Smooth muscle cell (in vitro differentiated cells): ENCODE data around the gene ZNF335. TPM values are rescaled to one million over a fixed set of nuclear protein-coding genes. Genes with fewer than 3 reads are reported as not detected.

Experiments
- DNase-seq: peaks from one replicate; lab custom pipeline; 2025; ENCODE audit not compliant: unreplicated experiment; lab: John Stamatoyannopoulos, UW
- H2AFZ ChIP-seq: fragments of 200-600 bp; sonication (generic); 2 replicates; pipeline ENCODE4 v1.6.0; 2016; ENCODE audit warnings: antibody characterized with exemption, low read depth, mild to moderate bottlenecking
- H3F3A ChIP-seq: fragments of 200-600 bp; sonication (generic); 2 replicates; pipeline ENCODE4 v1.6.0; 2017; ENCODE audit warnings: antibody characterized with exemption, low read depth
- H3K27ac ChIP-seq: fragments of 200-600 bp; sonication (generic); 2 replicates; pipeline ENCODE4 v1.5.1; 2016; ENCODE audit warnings: low read depth, mild to moderate bottlenecking
- H3K27me3 ChIP-seq: fragments of 200-600 bp; sonication (generic); 2 replicates; pipeline ENCODE4 v1.6.1; 2016; ENCODE audit warnings: low read depth, mild to moderate bottlenecking
- H3K36me3 ChIP-seq: fragments of 200-600 bp; sonication (generic); 2 replicates; pipeline ENCODE4 v1.5.1; 2016; ENCODE audit warnings: low read depth
- H3K4me1 ChIP-seq: fragments of 200-600 bp; sonication (generic); 2 replicates; pipeline ENCODE4 v1.5.1; 2016; ENCODE audit warnings: low read depth
- H3K4me2 ChIP-seq: fragments of 200-600 bp; sonication (generic); 2 replicates; pipeline ENCODE4 v1.6.0; 2016; ENCODE audit warnings: mild to moderate bottlenecking
- H3K4me3 ChIP-seq: fragments of 200-600 bp; sonication (generic); 2 replicates; pipeline ENCODE4 v1.5.1; 2016; ENCODE audit warnings: mild to moderate bottlenecking
- H3K79me2 ChIP-seq: fragments of 200-600 bp; sonication (generic); 2 replicates; pipeline ENCODE4 v1.6.0; 2016; ENCODE audit warnings: low read depth, mild to moderate bottlenecking
- H3K9ac ChIP-seq: fragments of 200-600 bp; sonication (generic); 2 replicates; pipeline ENCODE4 v1.6.0; 2016; ENCODE audit warnings: low read depth
- H3K9me3 ChIP-seq: fragments of 200-600 bp; sonication (generic); replicated peaks from 2 replicates; pipeline ENCODE4 v1.5.1; 2016; ENCODE audit warnings: low read depth
- H4K20me1 ChIP-seq: fragments of 200-600 bp; sonication (generic); 2 replicates; pipeline ENCODE4 v1.6.0; 2016; ENCODE audit warnings: low read depth
- CTCF ChIP-seq: fragments of 200-600 bp; sonication (generic); IDR thresholded peaks from 2 replicates; pipeline ENCODE4 v1.5.1; 2017; ENCODE audit warnings: borderline replicate concordance, mild to moderate bottlenecking, antibody characterized with exemption; ENCODE audit not compliant: insufficient read depth, poor library complexity, severe bottlenecking
- WGBS: methylation state at CpG from one replicate; pipeline ENCODE4 v1.1.7; 2016; ENCODE audit warnings: low lambda C conversion rate; 5-methylcytosine and 5-hydroxymethylcytosine counted together
- polyA plus RNA-seq: library from polyadenylated mRNA; unstranded; fragments of >200 nt; fragmentation: Nextera tagmentation; extraction: Ambion mirVana; gene quantifications from 2 replicates; pipeline ENCODE4 v1.2.1, GENCODE V29; 2016
- total RNA-seq: library from RNA; depleted of rRNA; stranded (reverse); fragments of >200 nt; gene quantifications from 2 replicates; pipeline ENCODE4 v1.2.3, GENCODE V29; 2014

ZNF335 gene
- total and polyA plus RNA-seq, 2 experiments from 2014 or later = 11.2 to 14.2 TPM

GRCh38 chr20:45967551-45968080 lies 4.4 kb downstream of the ZNF335 start:
- TF ChIP-seq CTCF = no peak
- H3K9me3 ChIP-seq = no peaks in the 10 kb centered on the region
- no peak overlapping the region for H2AFZ ChIP-seq
- H3K36me3 ChIP-seq = peaks cover 22% of the 10 kb centered on the region
- H3K4me3 ChIP-seq = no peak overlapping the region
- no peaks in the 10 kb centered on the region for H3F3A ChIP-seq
- 99% methylated on average over 13 of the region's 13 CpGs for WGBS
- H3K79me2 ChIP-seq = peaks cover 8% of the 10 kb centered on the region
- H3K9ac ChIP-seq = no peak overlapping the region
- no peak overlapping the region for H3K4me2 ChIP-seq
- no peak for DNase-seq
- H3K27ac ChIP-seq = no peak overlapping the region
- H3K4me1 ChIP-seq = peaks cover 6% of the 10 kb centered on the region
- no peaks in the 10 kb centered on the region for H3K27me3 ChIP-seq
- peaks cover 26% of the 10 kb centered on the region for H4K20me1 ChIP-seq

- WGBS = 95% methylated on average over 17 of the region's 18 CpGs
- Histone ChIP-seq H3K4me3 (no peak overlapping the region), H3K9me3 (no peaks in the 10 kb centered on the region), H2AFZ (no peak overlapping the region), H3K4me1 (no peaks in the 10 kb centered on the region), H3K36me3 (peaks cover 22% of the 10 kb centered on the region), H3K79me2 (peaks cover 4% of the 10 kb centered on the region), H3K9ac (no peak overlapping the region), H3K4me2 (no peak overlapping the region), H3K27ac (no peak overlapping the region), H4K20me1 (peaks cover 26% of the 10 kb centered on the region), H3F3A (no peaks in the 10 kb centered on the region), H3K27me3 (no peaks in the 10 kb centered on the region)
- no peak for TF ChIP-seq CTCF
- DNase-seq = no peak
Observed at GRCh38 chr20:45965169-45966002, 6.6 kb downstream of the ZNF335 start.

- Histone ChIP-seq H2AFZ (no peak overlapping the region), H3K27ac (no peak overlapping the region), H3K9me3 (no peaks in the 10 kb centered on the region), H3K27me3 (no peaks in the 10 kb centered on the region), H3F3A (no peaks in the 10 kb centered on the region), H4K20me1 (peaks cover 16% of the 10 kb centered on the region), H3K4me2 (no peak overlapping the region), H3K9ac (no peak overlapping the region), H3K4me3 (no peak overlapping the region), H3K4me1 (no peaks in the 10 kb centered on the region), H3K79me2 (no peaks in the 10 kb centered on the region), H3K36me3 (peaks cover 27% of the 10 kb centered on the region)
- DNase-seq = no peak
- WGBS = 94% methylated on average over 9 of the region's 9 CpGs
- TF ChIP-seq CTCF = no peak
Observed at GRCh38 chr20:45964006-45964400, 8.0 kb downstream of the ZNF335 start.
